ENCODE data around the gene TRIM32. TPM values are rescaled to one million over a fixed set of nuclear protein-coding genes. Genes with fewer than 3 reads are reported as not detected.

The TRIM32 gene
- total RNA-seq, 1 experiment from 2014 or later, result 40.5 TPM

GRCh38 chr9:116721411-116721810 lies 34.3 kb downstream of the TRIM32 start:
- no peak for DNase-seq
- Histone ChIP-seq H3K27me3 (ENCODE audit: insufficient read depth, low read depth) (peaks cover 16% of the 10 kb centered on the region), H2AFZ (no peak overlapping the region), H4K20me1 (ENCODE audit: insufficient read depth) (no peaks in the 10 kb centered on the region), H3K9me3 (ENCODE audit: insufficient read depth, low read depth) (no peaks in the 10 kb centered on the region), H3K79me2 (ENCODE audit: low read depth) (no peaks in the 10 kb centered on the region), H3K36me3 (ENCODE audit: low read depth) (no peaks in the 10 kb centered on the region), H3F3A (ENCODE audit: insufficient read depth, low read depth) (no peaks in the 10 kb centered on the region), H3K27ac (no peak overlapping the region), H3K4me3 (no peak overlapping the region), H3K9me2 (ENCODE audit: insufficient read depth) (no peaks in the 10 kb centered on the region), H3K4me1 (replicated peaks; ENCODE audit: insufficient read depth) (no peaks in the 10 kb centered on the region), H3K4me2 (no peak overlapping the region)
- BruUV-seq (replicated peaks), result no TSS peak
- CTCF ChIA-PET, result no interaction called here
- POLR2A ChIA-PET (ENCODE audit: unreplicated experiment), result no interaction called here
- TF ChIP-seq EZH2 (IDR thresholded peaks at IDR 0.05; ENCODE audit: low read depth), result no peak
- intact Hi-C loops (cut with micrococcal nuclease; ENCODE audit: unreplicated experiment), result no loop called here

DNA sequence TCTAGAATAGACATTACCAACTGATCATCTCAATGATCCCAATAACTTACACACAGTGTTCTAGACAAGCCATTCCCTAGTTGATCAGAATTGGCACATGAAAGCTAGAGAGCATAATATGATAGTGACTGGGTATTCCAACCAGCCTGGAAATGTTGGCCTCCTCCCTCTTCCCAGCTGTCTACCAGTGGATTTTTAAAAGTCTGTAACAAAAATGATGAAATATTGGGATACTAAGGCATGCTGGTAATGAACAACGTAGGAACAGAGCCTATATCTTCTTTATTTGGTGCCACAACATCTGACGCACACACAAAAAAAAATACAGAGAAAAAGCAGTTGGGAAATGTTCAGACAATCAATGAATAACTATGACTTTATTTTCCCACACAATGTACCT lies 34.8 kb downstream of the TRIM32 start:
- Histone ChIP-seq H3K4me3 (no peak overlapping the region), H3K9me2 (ENCODE audit: insufficient read depth) (no peaks in the 10 kb centered on the region), H3K4me2 (no peak overlapping the region), H3K36me3 (ENCODE audit: low read depth) (no peaks in the 10 kb centered on the region), H3K9me3 (ENCODE audit: insufficient read depth, low read depth) (no peaks in the 10 kb centered on the region), H2AFZ (no peak overlapping the region), H3K79me2 (ENCODE audit: low read depth) (no peaks in the 10 kb centered on the region), H3F3A (ENCODE audit: insufficient read depth, low read depth) (no peaks in the 10 kb centered on the region), H3K4me1 (replicated peaks; ENCODE audit: insufficient read depth) (no peaks in the 10 kb centered on the region), H4K20me1 (ENCODE audit: insufficient read depth) (no peaks in the 10 kb centered on the region), H3K27me3 (ENCODE audit: insufficient read depth, low read depth) (peaks cover 16% of the 10 kb centered on the region), H3K27ac (no peak overlapping the region)
- BruUV-seq (replicated peaks), result no TSS peak
- intact Hi-C loops (cut with micrococcal nuclease; ENCODE audit: unreplicated experiment), result no loop called here
- TF ChIP-seq EZH2 (IDR thresholded peaks at IDR 0.05; ENCODE audit: low read depth), result no peak
- TF ChIP-seq, protein P1, sequence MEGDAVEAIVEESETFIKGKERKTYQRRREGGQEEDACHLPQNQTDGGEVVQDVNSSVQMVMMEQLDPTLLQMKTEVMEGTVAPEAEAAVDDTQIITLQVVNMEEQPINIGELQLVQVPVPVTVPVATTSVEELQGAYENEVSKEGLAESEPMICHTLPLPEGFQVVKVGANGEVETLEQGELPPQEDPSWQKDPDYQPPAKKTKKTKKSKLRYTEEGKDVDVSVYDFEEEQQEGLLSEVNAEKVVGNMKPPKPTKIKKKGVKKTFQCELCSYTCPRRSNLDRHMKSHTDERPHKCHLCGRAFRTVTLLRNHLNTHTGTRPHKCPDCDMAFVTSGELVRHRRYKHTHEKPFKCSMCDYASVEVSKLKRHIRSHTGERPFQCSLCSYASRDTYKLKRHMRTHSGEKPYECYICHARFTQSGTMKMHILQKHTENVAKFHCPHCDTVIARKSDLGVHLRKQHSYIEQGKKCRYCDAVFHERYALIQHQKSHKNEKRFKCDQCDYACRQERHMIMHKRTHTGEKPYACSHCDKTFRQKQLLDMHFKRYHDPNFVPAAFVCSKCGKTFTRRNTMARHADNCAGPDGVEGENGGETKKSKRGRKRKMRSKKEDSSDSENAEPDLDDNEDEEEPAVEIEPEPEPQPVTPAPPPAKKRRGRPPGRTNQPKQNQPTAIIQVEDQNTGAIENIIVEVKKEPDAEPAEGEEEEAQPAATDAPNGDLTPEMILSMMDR (conservative IDR thresholded peaks at IDR 0.05), result no peak
- no peak for DNase-seq
- ChIA-PET POLR2A (ENCODE audit: unreplicated experiment) (no interaction called here), CTCF (no interaction called here)

DNA sequence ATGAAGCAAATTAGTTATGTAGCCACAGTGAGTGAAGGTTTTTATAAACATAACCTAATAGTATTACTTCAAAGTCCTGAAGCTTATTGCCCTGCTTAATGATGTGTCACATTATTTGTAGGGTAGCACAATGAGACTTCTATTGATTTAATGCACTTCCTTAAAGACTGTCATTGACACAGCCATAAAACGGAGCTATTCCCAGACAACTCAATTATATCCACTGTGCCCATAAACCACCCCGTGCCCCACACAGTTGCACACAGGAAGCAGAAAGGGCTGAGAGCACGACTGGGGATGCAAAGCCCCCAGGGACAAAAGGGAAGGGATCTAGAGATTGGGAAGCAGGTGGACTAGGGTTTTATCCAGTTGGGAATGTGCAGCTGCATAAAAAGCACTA lies 37.0 kb downstream of the TRIM32 start:
- Histone ChIP-seq H3K9me3 (ENCODE audit: insufficient read depth, low read depth) (no peaks in the 10 kb centered on the region), H3K9me2 (ENCODE audit: insufficient read depth) (no peaks in the 10 kb centered on the region), H4K20me1 (ENCODE audit: insufficient read depth) (no peaks in the 10 kb centered on the region), H3K79me2 (ENCODE audit: low read depth) (no peaks in the 10 kb centered on the region), H3K27me3 (ENCODE audit: insufficient read depth, low read depth) (peaks cover 26% of the 10 kb centered on the region), H3K4me2 (no peak overlapping the region), H3K36me3 (ENCODE audit: low read depth) (no peaks in the 10 kb centered on the region), H3K4me3 (no peak overlapping the region), H3F3A (ENCODE audit: insufficient read depth, low read depth) (no peaks in the 10 kb centered on the region), H3K27ac (no peak overlapping the region), H2AFZ (no peak overlapping the region), H3K4me1 (replicated peaks; ENCODE audit: insufficient read depth) (no peaks in the 10 kb centered on the region)
- no TSS peak for BruUV-seq (replicated peaks)
- no peak for TF ChIP-seq EZH2 (IDR thresholded peaks at IDR 0.05; ENCODE audit: low read depth)
- ChIA-PET POLR2A (ENCODE audit: unreplicated experiment) (no interaction called here), CTCF (no interaction called here)
- intact Hi-C loops (cut with micrococcal nuclease; ENCODE audit: unreplicated experiment), result no loop called here
- no peak for DNase-seq

GRCh38 chr9:116726602-116727001 lies 39.5 kb downstream of the TRIM32 start:
- Histone ChIP-seq H3K9me2 (ENCODE audit: insufficient read depth) (no peaks in the 10 kb centered on the region), H3K4me2 (no peak overlapping the region), H3K4me3 (no peak overlapping the region), H3K27me3 (ENCODE audit: insufficient read depth, low read depth) (peaks cover 26% of the 10 kb centered on the region), H3K27ac (no peak overlapping the region), H3K4me1 (replicated peaks; ENCODE audit: insufficient read depth) (no peaks in the 10 kb centered on the region), H3K9me3 (ENCODE audit: insufficient read depth, low read depth) (no peaks in the 10 kb centered on the region), H3F3A (ENCODE audit: insufficient read depth, low read depth) (no peaks in the 10 kb centered on the region), H3K36me3 (ENCODE audit: low read depth) (no peaks in the 10 kb centered on the region), H3K79me2 (ENCODE audit: low read depth) (no peaks in the 10 kb centered on the region), H4K20me1 (ENCODE audit: insufficient read depth) (no peaks in the 10 kb centered on the region), H2AFZ (no peak overlapping the region)
- BruUV-seq (replicated peaks), result no TSS peak
- TF ChIP-seq, protein P1 (conservative IDR thresholded peaks at IDR 0.05), result no peak
- no peak for TF ChIP-seq EZH2 (IDR thresholded peaks at IDR 0.05; ENCODE audit: low read depth)
- DNase-seq, result no peak
- CTCF ChIA-PET, result interaction anchor here (0.6 kb wide), 1 partner anchor 11 kb away, joined by 5 read pairs; no protein-coding TSS in a partner anchor
- POLR2A ChIA-PET (ENCODE audit: unreplicated experiment), result interaction anchor here (0.7 kb wide), 1 partner anchor 21 kb away, joined by 9 read pairs; no protein-coding TSS in a partner anchor
- intact Hi-C loops (cut with micrococcal nuclease; ENCODE audit: unreplicated experiment), result no loop called here

All from PC-9 (cell line).